Measurements from ENCODE around the gene TMEM256. TPM values are rescaled to one million over a fixed set of nuclear protein-coding genes. Genes with fewer than 3 reads are reported as not detected.
A peak's percentile ranks its signal among the peaks of the same experiment; 100 is the strongest.
"Not testable (repeated sequence)": the region's sequence is repeated elsewhere in the genome, so short reads cannot be mapped to it uniquely, and the experiment has no call there.

Gene TMEM256
- total and polyA plus RNA-seq, 9 donors, result 45.4 to 100 (median 58.2) TPM

- no peak overlapping the region for H3K4me3 ChIP-seq (ENCODE audit: low read length)
- H3K4me1 ChIP-seq (ENCODE audit: control insufficient read depth, insufficient read depth, low read length), result no peaks in the 10 kb centered on the region
- H3K36me3 ChIP-seq (ENCODE audit: control insufficient read depth, insufficient read depth, low read length), result no peaks in the 10 kb centered on the region
- H3K9me3 ChIP-seq (replicated peaks; ENCODE audit: control insufficient read depth, low read depth, low read length), result no peaks in the 10 kb centered on the region
- no peak for DNase-seq
- 90% methylated on average over 2 of the region's 5 CpGs for WGBS (ENCODE audit: insufficient coverage)
- H3K27ac ChIP-seq (ENCODE audit: low read length), result no peak overlapping the region
- peaks cover 11% of the 10 kb centered on the region for H3K27me3 ChIP-seq (ENCODE audit: control insufficient read depth, insufficient read depth, low read length)
Measured at GRCh38 chr17:7369825-7370224, 34.1 kb downstream of the TMEM256 start.

- not testable (repeated sequence) for H3K36me3 ChIP-seq (ENCODE audit: control insufficient read depth, insufficient read depth, low read length); H3K4me1 ChIP-seq (ENCODE audit: control insufficient read depth, insufficient read depth, low read length); H3K9me3 ChIP-seq (replicated peaks; ENCODE audit: control insufficient read depth, low read depth, low read length); DNase-seq; H3K4me3 ChIP-seq (ENCODE audit: low read length); H3K27ac ChIP-seq (ENCODE audit: low read length)
- WGBS (ENCODE audit: insufficient coverage), result 94% methylated on average over 4 of the region's 5 CpGs
- peaks cover 11% of the 10 kb centered on the region for H3K27me3 ChIP-seq (ENCODE audit: control insufficient read depth, insufficient read depth, low read length)
Measured at GRCh38 chr17:7368599-7368994, 35.3 kb downstream of the TMEM256 start.

GRCh38 chr17:7367918-7368598 lies 35.8 kb downstream of the TMEM256 start:
- H3K27me3 ChIP-seq (ENCODE audit: control insufficient read depth, insufficient read depth, low read length), result peaks cover 11% of the 10 kb centered on the region
- H3K9me3 ChIP-seq (replicated peaks; ENCODE audit: control insufficient read depth, low read depth, low read length), result no peaks in the 10 kb centered on the region
- H3K27ac ChIP-seq (ENCODE audit: low read length), result no peak overlapping the region
- H3K4me3 ChIP-seq (ENCODE audit: low read length), result no peak overlapping the region
- no CpG with 5 or more reads among the region's 13 CpGs for WGBS (ENCODE audit: insufficient coverage)
- no peaks in the 10 kb centered on the region for H3K36me3 ChIP-seq (ENCODE audit: control insufficient read depth, insufficient read depth, low read length)
- H3K4me1 ChIP-seq (ENCODE audit: control insufficient read depth, insufficient read depth, low read length), result no peaks in the 10 kb centered on the region
- no peak for DNase-seq

GRCh38 chr17:7367083-7367482 lies 36.8 kb downstream of the TMEM256 start:
- Histone ChIP-seq H3K27ac (ENCODE audit: low read length) (no peak overlapping the region), H3K4me3 (ENCODE audit: low read length) (no peak overlapping the region), H3K9me3 (replicated peaks; ENCODE audit: control insufficient read depth, low read depth, low read length) (no peaks in the 10 kb centered on the region), H3K4me1 (ENCODE audit: control insufficient read depth, insufficient read depth, low read length) (no peaks in the 10 kb centered on the region), H3K36me3 (ENCODE audit: control insufficient read depth, insufficient read depth, low read length) (no peaks in the 10 kb centered on the region), H3K27me3 (ENCODE audit: control insufficient read depth, insufficient read depth, low read length) (peaks cover 12% of the 10 kb centered on the region)
- no peak for DNase-seq
- WGBS (ENCODE audit: insufficient coverage), result 100% methylated on average over 1 of the region's 8 CpGs

GRCh38 chr17:7365963-7366362 lies 37.9 kb downstream of the TMEM256 start:
- not testable (repeated sequence) for H3K27ac ChIP-seq (ENCODE audit: low read length); H3K4me3 ChIP-seq (ENCODE audit: low read length); H3K36me3 ChIP-seq (ENCODE audit: control insufficient read depth, insufficient read depth, low read length); H3K9me3 ChIP-seq (replicated peaks; ENCODE audit: control insufficient read depth, low read depth, low read length); DNase-seq; H3K4me1 ChIP-seq (ENCODE audit: control insufficient read depth, insufficient read depth, low read length)
- WGBS (ENCODE audit: insufficient coverage), result no CpG with 5 or more reads among the region's 7 CpGs
- peaks cover 13% of the 10 kb centered on the region for H3K27me3 ChIP-seq (ENCODE audit: control insufficient read depth, insufficient read depth, low read length)

GRCh38 chr17:7363311-7363710 lies 40.6 kb downstream of the TMEM256 start:
- DNase-seq, result no peak
- WGBS (ENCODE audit: insufficient coverage), result 92% methylated on average over 6 of the region's 6 CpGs
- Histone ChIP-seq H3K4me1 (ENCODE audit: control insufficient read depth, insufficient read depth, low read length) (no peaks in the 10 kb centered on the region), H3K27me3 (ENCODE audit: control insufficient read depth, insufficient read depth, low read length) (peaks cover 9% of the 10 kb centered on the region), H3K27ac (ENCODE audit: low read length) (no peak overlapping the region), H3K4me3 (ENCODE audit: low read length) (no peak overlapping the region), H3K36me3 (ENCODE audit: control insufficient read depth, insufficient read depth, low read length) (no peaks in the 10 kb centered on the region), H3K9me3 (replicated peaks; ENCODE audit: control insufficient read depth, low read depth, low read length) (no peaks in the 10 kb centered on the region)

- H3K27ac ChIP-seq (ENCODE audit: low read length), result no peak overlapping the region
- peaks cover 4% of the 10 kb centered on the region for H3K27me3 ChIP-seq (ENCODE audit: control insufficient read depth, insufficient read depth, low read length)
- DNase-seq, result no peak
- no peak overlapping the region for H3K4me3 ChIP-seq (ENCODE audit: low read length)
- WGBS (ENCODE audit: insufficient coverage), result 81% methylated on average over 3 of the region's 3 CpGs
- no peaks in the 10 kb centered on the region for H3K4me1 ChIP-seq (ENCODE audit: control insufficient read depth, insufficient read depth, low read length)
- no peaks in the 10 kb centered on the region for H3K36me3 ChIP-seq (ENCODE audit: control insufficient read depth, insufficient read depth, low read length)
- no peaks in the 10 kb centered on the region for H3K9me3 ChIP-seq (replicated peaks; ENCODE audit: control insufficient read depth, low read depth, low read length)
Measured at GRCh38 chr17:7361906-7362305, 42.0 kb downstream of the TMEM256 start.

GRCh38 chr17:7357381-7357780 lies 46.5 kb downstream of the TMEM256 start:
- Histone ChIP-seq H3K27me3 (ENCODE audit: control insufficient read depth, insufficient read depth, low read length) (peaks cover 4% of the 10 kb centered on the region), H3K36me3 (ENCODE audit: control insufficient read depth, insufficient read depth, low read length) (no peaks in the 10 kb centered on the region), H3K4me3 (ENCODE audit: low read length) (no peak overlapping the region), H3K27ac (ENCODE audit: low read length) (no peak overlapping the region), H3K9me3 (replicated peaks; ENCODE audit: control insufficient read depth, low read depth, low read length) (no peaks in the 10 kb centered on the region), H3K4me1 (ENCODE audit: control insufficient read depth, insufficient read depth, low read length) (peaks cover 40% of the 10 kb centered on the region)
- 40% methylated on average over 1 of the region's 2 CpGs for WGBS (ENCODE audit: insufficient coverage)
- no peak for DNase-seq

- 68% methylated on average over 5 of the region's 8 CpGs for WGBS (ENCODE audit: insufficient coverage)
- Histone ChIP-seq H3K4me3 (ENCODE audit: low read length) (no peak overlapping the region), H3K27ac (ENCODE audit: low read length) (no peak overlapping the region), H3K27me3 (ENCODE audit: control insufficient read depth, insufficient read depth, low read length) (no peaks in the 10 kb centered on the region), H3K9me3 (replicated peaks; ENCODE audit: control insufficient read depth, low read depth, low read length) (no peaks in the 10 kb centered on the region), H3K4me1 (ENCODE audit: control insufficient read depth, insufficient read depth, low read length) (peaks cover 43% of the 10 kb centered on the region), H3K36me3 (ENCODE audit: control insufficient read depth, insufficient read depth, low read length) (no peaks in the 10 kb centered on the region)
- DNase-seq, result no peak
Measured at GRCh38 chr17:7356756-7357155, 47.1 kb downstream of the TMEM256 start.

GRCh38 chr17:7356072-7356549 lies 47.8 kb downstream of the TMEM256 start:
- 10% methylated on average over 11 of the region's 12 CpGs for WGBS (ENCODE audit: insufficient coverage)
- H3K27ac ChIP-seq (ENCODE audit: low read length), result no peak overlapping the region
- peak; percentile 76 for DNase-seq

GRCh38 chr17:7355573-7355972 lies 48.3 kb downstream of the TMEM256 start:
- Histone ChIP-seq H3K27ac (ENCODE audit: low read length) (peak overlapping the region; percentile 69), H3K9me3 (replicated peaks; ENCODE audit: control insufficient read depth, low read depth, low read length) (no peaks in the 10 kb centered on the region), H3K36me3 (ENCODE audit: control insufficient read depth, insufficient read depth, low read length) (no peaks in the 10 kb centered on the region), H3K4me3 (ENCODE audit: low read length) (no peak overlapping the region), H3K4me1 (ENCODE audit: control insufficient read depth, insufficient read depth, low read length) (peaks cover 48% of the 10 kb centered on the region), H3K27me3 (ENCODE audit: control insufficient read depth, insufficient read depth, low read length) (no peaks in the 10 kb centered on the region)
- WGBS (ENCODE audit: insufficient coverage), result 45% methylated on average over 2 of the region's 8 CpGs
- no peak for DNase-seq

More at GRCh38 chr17:7356072-7356549, 47.8 kb downstream of the TMEM256 start:
- no peak overlapping the region for H3K4me3 ChIP-seq (ENCODE audit: low read length)
- H3K27me3 ChIP-seq (ENCODE audit: control insufficient read depth, insufficient read depth, low read length), result no peaks in the 10 kb centered on the region
- no peaks in the 10 kb centered on the region for H3K9me3 ChIP-seq (replicated peaks; ENCODE audit: control insufficient read depth, low read depth, low read length)
- peaks cover 43% of the 10 kb centered on the region for H3K4me1 ChIP-seq (ENCODE audit: control insufficient read depth, insufficient read depth, low read length)
- H3K36me3 ChIP-seq (ENCODE audit: control insufficient read depth, insufficient read depth, low read length), result no peaks in the 10 kb centered on the region
